HG02852 (cell line): Measurements from ENCODE around the gene WDR27.
"Not testable (repeated sequence)": the region's sequence is repeated elsewhere in the genome, so short reads cannot be mapped to it uniquely, and the experiment has no call there.

ENCODE experiments used
- ATAC-seq: cut with Tn5 transposase; IDR thresholded peaks from one replicate; pipeline ENCODE4 v1.9.1; 2021; ENCODE audit warnings: mild to moderate bottlenecking, moderate library complexity; ENCODE audit not compliant: unreplicated experiment

The WDR27 gene

GRCh38 chr6:169452117-169452868 is 249.5 kb downstream of the WDR27 start:
- ATAC-seq: no peak

- ATAC-seq: no peak
Measured at GRCh38 chr6:169451065-169451838, 250.6 kb downstream of the WDR27 start.

- no peak for ATAC-seq
Measured at GRCh38 chr6:169450097-169450496, 251.7 kb downstream of the WDR27 start.

- no peak for ATAC-seq
Measured at GRCh38 chr6:169449221-169449620, 252.6 kb downstream of the WDR27 start.

- no peak for ATAC-seq
Measured at GRCh38 chr6:169445661-169446581, 255.9 kb downstream of the WDR27 start.

GRCh38 chr6:169445227-169445626 is 256.6 kb downstream of the WDR27 start:
- ATAC-seq: no peak

- ATAC-seq: no peak
Measured at GRCh38 chr6:169441292-169441691, 260.5 kb downstream of the WDR27 start.

- ATAC-seq: no peak
Measured at GRCh38 chr6:169439710-169440109, 262.1 kb downstream of the WDR27 start.

GRCh38 chr6:169434554-169434953 is 267.3 kb downstream of the WDR27 start:
- ATAC-seq: not testable (repeated sequence)

GRCh38 chr6:169429001-169429400 is 272.8 kb downstream of the WDR27 start:
- ATAC-seq: no peak

GRCh38 chr6:169428532-169428931 is 273.3 kb downstream of the WDR27 start:
- ATAC-seq: no peak

GRCh38 chr6:169427856-169428255 is 274.0 kb downstream of the WDR27 start:
- ATAC-seq: no peak

GRCh38 chr6:169426611-169427010 is 275.2 kb downstream of the WDR27 start:
- no peak for ATAC-seq

GRCh38 chr6:169425628-169426370 is 276.0 kb downstream of the WDR27 start:
- no peak for ATAC-seq

- no peak for ATAC-seq
Measured at GRCh38 chr6:169424821-169425240, 277.0 kb downstream of the WDR27 start.

GRCh38 chr6:169424149-169424804 is 277.6 kb downstream of the WDR27 start:
- no peak for ATAC-seq

GRCh38 chr6:169421586-169422264 is 280.1 kb downstream of the WDR27 start:
- ATAC-seq: no peak

GRCh38 chr6:169420912-169421543 is 280.8 kb downstream of the WDR27 start:
- ATAC-seq: no peak

- no peak for ATAC-seq
Measured at GRCh38 chr6:169417101-169417500, 284.7 kb downstream of the WDR27 start.
